Ectodermal cell (in vitro differentiated cells): ENCODE results near the gene ZBTB25.
"Not testable (repeated sequence)": the region's sequence is repeated elsewhere in the genome, so short reads cannot be mapped to it uniquely, and the experiment has no call there.

Experiments
- H3K27ac ChIP-seq: 2 replicates; pipeline ENCODE4 v1.7.0; 2013; ENCODE audit warnings: mild to moderate bottlenecking, low read depth, low read length; ENCODE audit not compliant: insufficient read depth, poor library complexity, severe bottlenecking
- H3K27me3 ChIP-seq: 2 replicates; pipeline ENCODE4 v1.7.0; 2013; ENCODE audit warnings: mild to moderate bottlenecking, low read length; ENCODE audit not compliant: insufficient read depth, control insufficient read depth, poor library complexity, severe bottlenecking
- H3K36me3 ChIP-seq: one replicate; pipeline ENCODE4 v1.7.0; 2013; ENCODE audit warnings: low read length; ENCODE audit not compliant: control insufficient read depth, insufficient read depth
- H3K4me1 ChIP-seq: one replicate; pipeline ENCODE4 v1.7.0; 2013; ENCODE audit warnings: low read length; ENCODE audit not compliant: control insufficient read depth, insufficient read depth
- H3K4me3 ChIP-seq: 2 replicates; pipeline ENCODE4 v1.7.0; 2013; ENCODE audit warnings: low read depth, low read length, control low read depth; ENCODE audit not compliant: insufficient read depth
- H3K9me3 ChIP-seq: 2 replicates; pipeline ENCODE4 v1.7.0; 2013; ENCODE audit warnings: mild to moderate bottlenecking, low read length, moderate library complexity; ENCODE audit not compliant: control insufficient read depth
- WGBS, 2 experiments: methylation state at CpG; one replicate each; pipeline ENCODE4 v1.1.7; 2013; ENCODE audit warnings: missing lambda C conversion rate in 2 of 2; 5-methylcytosine and 5-hydroxymethylcytosine counted together

Gene ZBTB25

GRCh38 chr14:64540208-64541202 lies 36.9 kb upstream of the ZBTB25 start, which contains the start of gene HSPA2:
Gene HSPA2, plus strand, starts transcription at chr14:64540741. Its CDS starts 109 bp downstream, at chr14:64540850.
- peaks cover 44% of the 10 kb centered on the region for H3K27me3 ChIP-seq
- WGBS, 2 experiments, result 20 to 21% methylated on average over 79 of the region's 79 CpGs

GRCh38 chr14:64536488-64537245 lies 33.0 kb upstream of the ZBTB25 start:
- Histone ChIP-seq H3K4me3 (no peak overlapping the region), H3K9me3 (no peaks in the 10 kb centered on the region), H3K27ac (no peak overlapping the region), H3K27me3 (peaks cover 12% of the 10 kb centered on the region), H3K4me1 (peaks cover 5% of the 10 kb centered on the region), H3K36me3 (no peaks in the 10 kb centered on the region)
- WGBS, 2 experiments, result 87 to 89% methylated on average over 4 of the region's 4 CpGs

More at GRCh38 chr14:64540208-64541202, 36.9 kb upstream of the ZBTB25 start, which contains the start of gene HSPA2:
- Histone ChIP-seq H3K36me3 (no peaks in the 10 kb centered on the region), H3K27ac (peak within 1 kb of the TSS; percentile 84), H3K9me3 (no peaks in the 10 kb centered on the region), H3K4me1 (peaks cover 5% of the 10 kb centered on the region), H3K4me3 (peak within 1 kb of the TSS; percentile 47)

- Histone ChIP-seq H3K4me3 (no peak overlapping the region), H3K9me3 (no peaks in the 10 kb centered on the region), H3K27ac (no peak overlapping the region), H3K36me3 (no peaks in the 10 kb centered on the region), H3K4me1 (peaks cover 4% of the 10 kb centered on the region), H3K27me3 (no peaks in the 10 kb centered on the region)
- 100% methylated on average over 2 of the region's 2 CpGs for WGBS, 2 experiments
Measured at GRCh38 chr14:64531567-64531966, 27.9 kb upstream of the ZBTB25 start.

DNA sequence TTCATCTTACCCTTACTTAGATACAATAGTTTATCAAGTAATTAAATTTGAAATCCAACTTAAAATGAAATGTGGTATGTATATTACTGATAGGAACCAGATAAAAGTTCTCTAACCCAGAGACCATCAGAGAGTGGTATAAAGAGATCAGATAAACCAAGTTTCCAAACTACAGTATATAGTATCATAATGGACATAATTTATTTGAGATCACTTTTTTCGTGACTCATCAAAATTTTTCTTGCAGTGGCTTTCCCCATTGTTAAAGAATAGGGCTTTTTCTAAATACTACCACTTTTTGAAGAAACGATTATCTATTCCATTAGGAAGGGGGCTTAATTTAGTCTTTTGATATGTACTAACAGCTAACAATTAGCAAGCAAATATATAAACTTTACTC lies 21.7 kb upstream of the ZBTB25 start:
- no peak overlapping the region for H3K4me3 ChIP-seq
- H3K27ac ChIP-seq, result no peak overlapping the region
- WGBS, 2 experiments, result 100% methylated on average over 1 of the region's 2 CpGs; no CpG with 5 or more reads in 1 of the 2 experiments
- H3K9me3 ChIP-seq, result no peaks in the 10 kb centered on the region
- no peaks in the 10 kb centered on the region for H3K27me3 ChIP-seq
- H3K36me3 ChIP-seq, result peaks cover 10% of the 10 kb centered on the region
- no peaks in the 10 kb centered on the region for H3K4me1 ChIP-seq

GRCh38 chr14:64522591-64523355 lies 19.1 kb upstream of the ZBTB25 start:
- 94 to 95% methylated on average over 8 to 9 of the region's 9 CpGs for WGBS, 2 experiments
- Histone ChIP-seq H3K27ac (no peak overlapping the region), H3K4me3 (no peak overlapping the region), H3K36me3 (peaks cover 10% of the 10 kb centered on the region), H3K4me1 (no peaks in the 10 kb centered on the region), H3K27me3 (no peaks in the 10 kb centered on the region), H3K9me3 (no peaks in the 10 kb centered on the region)

DNA sequence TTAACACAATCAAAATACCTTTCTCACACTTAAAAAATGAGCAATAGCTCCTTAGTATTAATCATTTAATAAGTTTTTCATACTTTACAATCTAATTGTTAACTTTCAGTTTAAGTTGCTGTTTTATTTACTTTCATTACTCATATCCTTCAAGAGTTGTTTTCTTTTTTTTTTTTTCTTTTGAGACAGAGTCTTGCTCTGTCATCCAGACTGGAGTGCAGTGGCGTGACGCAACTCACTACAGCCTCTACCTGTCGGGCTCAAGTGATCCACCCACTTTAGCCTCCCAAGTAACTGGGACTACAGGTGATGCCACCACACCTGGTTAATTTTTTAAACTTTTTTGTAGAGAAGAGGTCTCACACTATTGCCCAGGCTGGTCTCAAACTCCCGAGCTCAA lies 17.1 kb upstream of the ZBTB25 start:
- Histone ChIP-seq H3K4me1 (no peaks in the 10 kb centered on the region), H3K36me3 (peaks cover 10% of the 10 kb centered on the region), H3K4me3 (no peak overlapping the region), H3K27ac (no peak overlapping the region), H3K27me3 (no peaks in the 10 kb centered on the region), H3K9me3 (no peaks in the 10 kb centered on the region)
- WGBS, 2 experiments, result 94 to 95% methylated on average over 4 of the region's 4 CpGs

- H3K27ac ChIP-seq, result no peak overlapping the region
- H3K4me3 ChIP-seq, result no peak overlapping the region
- H3K9me3 ChIP-seq, result no peaks in the 10 kb centered on the region
- H3K36me3 ChIP-seq, result peaks cover 7% of the 10 kb centered on the region
- H3K4me1 ChIP-seq, result no peaks in the 10 kb centered on the region
- H3K27me3 ChIP-seq, result no peaks in the 10 kb centered on the region
- WGBS, 2 experiments, result 92 to 98% methylated on average over 4 of the region's 4 CpGs
Measured at GRCh38 chr14:64518229-64518628, 14.6 kb upstream of the ZBTB25 start.

DNA sequence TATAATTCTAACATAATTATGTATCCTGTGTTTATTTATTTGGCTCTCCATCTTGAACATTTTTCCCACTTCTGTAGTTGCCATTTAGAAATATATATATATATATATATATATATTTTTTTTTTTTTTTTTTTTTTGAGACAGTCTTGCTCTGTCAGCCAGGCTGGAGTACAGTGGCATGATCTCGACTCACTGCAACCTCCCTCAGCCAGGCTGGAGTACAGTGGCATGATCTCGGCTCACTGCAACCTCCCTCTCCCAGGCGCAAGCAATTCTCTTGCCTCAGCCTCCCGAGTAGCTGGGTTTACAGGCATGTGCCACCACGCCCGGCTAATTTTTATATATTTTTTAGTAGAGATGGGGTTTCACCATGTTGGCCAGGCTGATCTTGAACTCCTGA lies 14.0 kb upstream of the ZBTB25 start:
- WGBS, 2 experiments, result 95 to 98% methylated on average over 6 of the region's 6 CpGs
- H3K27ac ChIP-seq, H3K4me3 ChIP-seq, H3K36me3 ChIP-seq, H3K9me3 ChIP-seq, H3K27me3 ChIP-seq, H3K4me1 ChIP-seq: not testable (repeated sequence)

- Histone ChIP-seq H3K27me3 (no peaks in the 10 kb centered on the region), H3K4me3 (no peak overlapping the region), H3K4me1 (no peaks in the 10 kb centered on the region), H3K36me3 (no peaks in the 10 kb centered on the region), H3K27ac (no peak overlapping the region), H3K9me3 (no peaks in the 10 kb centered on the region)
- 83% methylated on average over 1 of the region's 1 CpG; no CpG with 5 or more reads in 1 of the 2 experiments for WGBS, 2 experiments
Measured at GRCh38 chr14:64516969-64517368, 13.3 kb upstream of the ZBTB25 start.
